HK-2 (cell line): Measurements from ENCODE around the gene HCK.
A peak's percentile ranks its signal among the peaks of the same experiment; 100 is the strongest.
"Not testable (repeated sequence)": the region's sequence is repeated elsewhere in the genome, so short reads cannot be mapped to it uniquely, and the experiment has no call there.

Experiments
- DNase-seq: peaks from one replicate; pipeline ENCODE4 v3.0.0-alpha.2; 2018; ENCODE audit not compliant: unreplicated experiment

The HCK gene

DNA sequence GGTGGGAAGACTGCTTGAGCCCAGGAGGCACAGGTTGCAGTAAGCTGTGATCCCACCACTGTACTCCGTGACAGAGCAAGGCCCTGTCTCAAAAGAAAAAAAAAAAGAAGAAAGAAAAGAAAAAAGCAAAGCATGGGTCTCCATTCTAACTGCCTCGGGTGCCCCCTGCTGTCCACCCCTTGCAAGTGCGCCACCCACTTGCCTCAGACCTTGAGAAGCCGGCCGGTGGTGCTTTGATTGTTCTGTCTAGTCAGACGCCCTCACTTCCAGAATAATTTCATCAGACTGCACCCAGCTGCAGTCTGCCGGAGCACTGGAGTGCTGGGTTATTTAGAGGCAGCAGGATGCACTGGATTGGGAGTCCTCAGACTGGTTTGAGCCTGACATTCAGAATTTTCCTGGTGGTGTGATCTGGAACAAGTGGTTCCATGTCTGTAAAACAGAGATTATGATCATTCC is 39.9 kb downstream of the HCK start:
- peak; percentile 80 for DNase-seq

DNA sequence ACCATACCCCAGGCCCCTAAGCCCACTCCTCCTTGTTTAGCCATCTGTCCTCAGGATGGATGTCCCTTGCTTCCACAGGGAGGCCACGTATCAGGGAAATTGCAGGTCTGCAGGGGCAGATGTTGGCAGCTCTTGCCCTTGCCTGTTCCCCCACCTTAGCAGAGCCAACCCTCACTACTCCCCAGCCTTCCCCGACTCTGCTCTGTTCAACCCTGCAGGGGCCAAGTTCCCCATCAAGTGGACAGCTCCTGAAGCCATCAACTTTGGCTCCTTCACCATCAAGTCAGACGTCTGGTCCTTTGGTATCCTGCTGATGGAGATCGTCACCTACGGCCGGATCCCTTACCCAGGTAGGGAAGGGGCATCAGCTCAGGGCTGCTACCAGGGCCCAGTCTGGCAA is 46.7 kb downstream of the HCK start:
- DNase-seq: no peak

DNA sequence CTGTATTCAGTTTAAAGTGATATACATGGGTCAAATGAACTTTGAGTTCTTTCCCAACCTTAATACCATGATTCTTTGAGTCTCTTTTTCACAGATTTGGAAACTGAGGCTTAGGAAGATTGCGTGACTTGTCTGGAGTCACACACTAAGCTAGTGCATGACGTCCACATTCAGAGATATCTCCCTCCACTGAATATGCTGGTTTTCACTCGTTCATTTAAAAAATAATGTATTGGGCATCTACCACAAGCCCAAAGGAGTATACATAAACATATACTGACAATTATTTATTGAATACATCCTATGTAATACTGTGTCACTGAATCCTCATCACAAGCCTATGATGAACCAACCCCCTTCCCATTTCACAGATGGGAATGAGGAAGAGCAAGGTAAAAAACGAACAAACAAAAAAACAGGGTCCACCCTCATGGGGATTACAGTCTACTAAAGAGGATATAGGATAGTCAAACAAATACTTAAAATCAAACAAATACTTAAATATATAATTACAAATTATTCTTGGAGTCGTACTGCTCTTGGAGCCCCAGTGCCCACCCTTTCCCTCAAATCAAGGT is 56.9 kb downstream of the HCK start:
- no peak for DNase-seq

DNA sequence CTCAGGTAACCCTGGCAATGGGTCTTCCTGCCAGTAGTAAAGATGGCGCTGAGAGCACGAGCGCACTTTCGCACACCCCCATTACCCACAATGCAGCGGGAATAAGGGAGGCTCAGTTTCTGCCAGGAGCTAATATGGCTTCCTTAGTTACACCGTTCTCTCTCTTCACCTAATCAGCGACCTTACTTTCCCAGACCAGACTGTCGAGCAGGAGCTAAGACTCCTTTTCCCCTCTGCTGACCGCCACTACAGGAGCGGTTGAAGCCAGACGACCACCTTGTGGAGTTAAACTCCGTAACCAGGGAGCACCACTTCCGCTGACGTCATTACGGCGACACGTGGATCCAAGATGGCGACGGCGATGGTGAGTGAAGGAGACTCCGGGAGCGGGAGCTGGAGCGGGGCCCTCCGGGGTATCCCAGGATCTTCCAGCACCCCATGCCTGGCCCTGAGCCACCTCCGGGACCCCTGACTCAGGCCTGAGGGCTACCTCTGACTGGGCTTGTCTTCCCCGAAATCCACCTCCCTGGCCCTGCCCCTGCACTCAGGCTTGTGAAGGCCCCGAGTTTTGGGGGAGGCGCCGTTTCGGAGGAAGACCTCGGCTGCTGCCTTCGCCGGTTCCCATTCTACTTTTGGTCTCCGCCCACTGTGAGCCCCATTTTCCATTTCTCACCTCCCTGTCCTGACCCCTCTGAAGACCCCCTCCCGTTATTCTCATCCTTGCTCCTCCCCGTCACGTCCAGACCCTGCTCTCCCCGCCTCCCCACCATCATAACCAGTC is 57.5 kb downstream of the HCK start, which contains the start of gene TM9SF4:
TM9SF4 (plus strand) TSS at position 323 of the 781 bp plus-strand sequence; CDS start at position 350, 27 bp downstream.
- DNase-seq: peak; percentile 93

DNA sequence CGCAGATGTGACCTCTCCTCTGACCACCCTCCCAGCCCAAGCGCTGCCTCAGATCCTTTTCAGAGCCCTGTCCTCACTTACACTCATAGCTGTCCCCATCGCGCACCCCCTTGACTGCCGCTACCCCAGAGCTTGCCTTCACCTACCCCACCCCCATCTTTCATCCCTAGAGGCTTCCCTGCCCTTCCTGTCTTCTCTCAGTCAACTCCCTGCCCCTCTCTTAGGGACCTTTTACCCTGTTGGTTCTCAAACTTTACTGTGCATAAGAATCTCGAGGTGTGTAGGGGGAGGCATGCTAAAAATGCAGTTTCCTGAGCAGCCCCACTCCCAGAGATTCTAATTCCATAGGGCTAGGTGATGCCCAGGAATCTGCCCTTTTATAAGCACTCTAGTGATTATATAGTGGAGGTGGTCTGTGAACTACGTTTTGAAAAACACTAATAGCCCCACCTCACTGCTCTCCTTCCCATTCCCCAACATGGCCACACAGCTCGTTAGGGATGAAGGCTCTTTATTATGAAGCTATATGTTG is 58.2 kb downstream of the HCK start:
- DNase-seq: no peak

DNA sequence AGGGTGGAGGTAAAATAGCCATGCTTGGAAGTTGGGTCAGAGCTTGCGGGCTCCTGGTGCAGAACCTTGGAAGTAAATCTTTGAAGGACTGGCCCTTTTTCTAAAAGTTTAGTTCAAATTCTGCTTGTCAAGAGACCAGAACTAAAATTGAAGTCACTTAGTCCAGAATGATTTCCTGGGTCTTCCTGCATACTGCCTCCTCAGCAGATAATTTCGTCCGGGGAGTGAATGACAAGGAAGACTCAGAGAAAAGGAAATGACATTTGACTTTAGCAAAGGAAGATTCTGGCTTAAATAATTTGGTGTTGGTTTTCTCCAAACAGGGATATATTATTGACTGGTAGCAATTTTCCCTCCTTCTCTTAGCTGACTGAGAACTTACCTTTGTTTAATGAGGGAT is 58.7 kb downstream of the HCK start:
- no peak for DNase-seq

DNA sequence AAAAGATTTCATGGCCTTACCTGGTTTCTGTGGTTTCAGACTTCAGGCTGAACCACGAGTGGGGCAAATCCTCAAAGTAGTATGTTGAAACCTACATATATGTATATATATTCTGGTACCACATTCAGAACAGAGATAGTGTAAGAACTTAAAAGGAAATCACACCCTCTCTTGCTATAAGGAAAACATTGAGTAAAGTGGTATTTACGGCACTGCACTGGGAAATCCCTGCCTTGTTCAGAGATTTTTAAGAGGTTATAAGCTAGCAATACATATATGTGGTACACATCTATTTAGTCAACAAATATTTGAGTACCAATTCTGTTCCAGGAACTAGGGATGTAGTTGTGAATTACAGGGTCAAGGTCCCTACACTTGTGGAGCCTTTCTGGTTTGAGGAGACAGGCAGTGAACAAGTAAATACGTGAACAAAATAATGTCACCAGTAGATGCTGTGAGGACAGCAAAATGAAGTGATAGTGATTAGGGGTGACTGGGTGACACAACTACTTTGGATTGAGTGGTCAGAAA is 59.2 kb downstream of the HCK start:
- no peak for DNase-seq

DNA sequence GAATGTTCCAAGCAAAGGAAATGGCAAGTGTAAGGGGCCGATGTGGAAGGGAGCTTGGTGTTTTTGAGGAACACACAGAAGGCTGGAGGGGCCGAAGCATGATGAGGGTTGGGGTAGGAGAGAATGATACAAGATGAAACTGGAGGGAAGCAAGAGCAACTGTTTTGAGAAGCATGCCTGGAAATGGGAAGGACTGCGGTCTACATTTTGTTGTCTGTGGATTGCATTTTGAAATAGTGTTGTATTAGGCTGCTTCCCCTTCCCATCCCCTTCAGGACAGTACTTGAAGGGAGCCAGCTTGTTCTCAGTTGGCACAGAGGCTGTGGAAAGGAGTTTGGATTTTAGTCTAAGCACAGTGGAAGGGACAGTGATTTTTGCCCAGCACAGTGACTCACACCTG is 59.7 kb downstream of the HCK start:
- no peak for DNase-seq

DNA sequence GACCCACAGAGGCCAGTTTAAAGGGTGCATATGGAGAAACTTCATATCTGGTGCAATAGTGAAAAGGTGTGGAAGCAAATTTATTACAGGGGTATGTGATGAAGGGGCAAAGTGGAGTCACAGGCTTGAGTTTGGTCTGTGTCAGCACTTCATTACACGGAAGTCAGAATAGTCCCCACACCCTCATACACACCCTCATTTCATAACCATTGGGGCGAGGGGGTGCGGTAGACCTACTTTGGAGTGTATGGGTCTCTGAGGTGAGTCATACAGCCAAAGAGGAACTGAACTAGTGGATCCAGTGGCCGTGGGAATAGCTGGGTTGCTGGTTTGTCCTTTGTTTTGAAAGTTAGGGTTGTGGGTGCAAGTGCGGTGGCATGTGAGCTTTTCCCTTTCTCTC is 60.8 kb downstream of the HCK start:
- DNase-seq: no peak

DNA sequence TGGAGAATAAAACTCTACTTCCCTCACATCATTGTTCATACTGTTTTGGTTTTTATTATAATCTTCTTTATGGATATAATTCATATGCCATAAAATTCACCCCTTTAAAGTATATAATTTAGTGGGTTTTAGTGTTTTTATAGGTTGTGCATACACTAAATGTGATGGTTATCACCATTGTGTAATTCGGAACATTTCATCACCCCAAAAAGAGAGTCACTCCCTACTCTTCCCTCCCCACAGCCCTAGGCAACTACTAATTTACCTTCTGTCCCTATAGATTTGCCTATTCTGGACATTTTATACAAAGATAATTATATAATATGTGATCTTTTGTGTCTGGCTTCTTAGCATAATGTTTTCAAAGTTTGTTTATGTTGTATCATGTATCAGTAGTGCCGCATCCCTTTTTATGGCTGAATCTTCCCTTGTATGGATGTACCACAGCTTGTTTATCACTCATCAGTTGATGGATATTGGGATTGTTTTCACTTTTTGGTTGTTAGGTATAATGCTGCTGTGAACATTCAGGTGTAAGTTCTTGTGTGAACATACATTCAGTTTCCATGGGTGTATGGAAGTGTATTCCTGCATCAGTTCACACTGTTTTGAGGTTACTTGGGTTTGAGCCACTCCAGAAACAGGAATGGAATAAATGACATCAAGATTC is 61.7 kb downstream of the HCK start:
- no peak for DNase-seq

DNA sequence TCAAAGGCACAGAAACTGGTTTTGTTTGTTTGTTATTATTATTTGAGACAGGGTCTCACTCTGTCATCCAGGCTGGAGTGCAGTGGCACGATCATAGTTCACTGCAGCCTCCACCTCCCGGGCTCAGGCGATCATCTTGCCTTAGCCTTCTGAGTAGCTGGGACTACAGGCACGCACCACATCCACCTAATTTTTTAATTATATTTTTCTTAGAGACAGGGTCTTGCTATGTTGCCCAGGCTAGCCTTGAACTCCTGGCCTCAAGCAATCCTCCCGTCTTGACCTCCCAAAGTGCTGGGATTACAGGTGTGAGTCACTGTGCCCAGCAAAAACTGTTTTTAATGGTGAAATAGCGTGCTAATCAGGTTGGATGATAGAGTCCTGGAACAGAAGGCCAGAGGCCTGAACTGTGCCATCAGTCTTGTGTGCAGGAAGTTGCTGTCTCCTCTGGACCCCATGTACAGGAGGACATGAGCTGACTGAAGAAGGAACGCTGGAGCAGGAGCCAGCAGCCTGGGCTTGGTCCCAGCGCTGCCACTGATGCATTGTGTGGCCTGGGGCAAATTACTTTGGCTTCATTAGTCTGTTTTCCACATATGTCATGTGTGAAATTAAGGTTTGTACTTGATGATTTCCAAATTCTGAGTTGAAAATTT is 62.4 kb downstream of the HCK start:
- DNase-seq: no peak

DNA sequence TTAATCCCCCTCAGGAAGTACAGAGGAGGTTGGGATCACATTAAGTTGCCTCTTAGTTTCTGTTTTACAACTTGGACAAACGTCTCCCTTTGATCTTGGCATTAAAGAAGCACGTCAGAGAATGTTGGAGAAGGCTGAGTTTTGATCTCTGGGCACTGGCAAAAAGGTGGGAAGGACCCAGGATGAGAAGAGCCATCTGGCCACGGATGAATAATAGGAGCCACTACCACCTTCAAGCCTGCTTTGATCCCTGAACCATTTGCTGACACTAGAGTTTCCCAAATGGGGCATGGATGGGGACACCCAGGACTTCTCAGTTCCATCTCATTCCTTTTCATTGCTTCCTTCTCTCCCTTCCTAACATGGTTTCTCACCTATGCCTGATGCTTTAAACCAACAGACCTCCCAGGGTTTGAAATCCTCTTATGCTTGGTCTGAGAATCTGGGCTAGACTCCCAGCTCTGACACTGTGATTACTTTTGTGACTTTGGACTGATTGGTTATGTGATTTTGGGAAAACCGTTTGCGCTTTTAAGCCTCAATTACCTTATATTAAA is 63.2 kb downstream of the HCK start:
- no peak for DNase-seq

DNA sequence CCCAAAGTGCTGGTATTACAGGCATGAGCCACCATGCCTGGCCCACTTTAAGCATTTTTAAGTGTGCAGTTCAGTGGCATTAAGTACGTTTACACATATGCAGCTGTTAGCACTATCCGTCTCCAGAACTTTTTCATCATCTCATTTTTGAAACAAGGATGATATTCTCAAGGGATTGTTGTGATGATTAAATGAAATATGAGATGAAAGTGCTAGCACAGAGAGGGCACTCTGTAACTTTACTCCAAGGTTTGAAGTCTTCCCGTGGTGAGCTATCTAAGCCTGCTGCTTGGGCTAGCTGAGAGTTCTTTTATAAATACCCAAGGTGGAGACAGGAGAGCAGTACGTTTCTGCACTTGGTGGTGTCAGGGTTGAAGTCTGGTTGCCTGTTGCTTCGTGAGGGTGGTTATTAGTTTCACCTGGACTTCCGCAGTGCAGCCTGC is 64.1 kb downstream of the HCK start:
- no peak for DNase-seq

DNA sequence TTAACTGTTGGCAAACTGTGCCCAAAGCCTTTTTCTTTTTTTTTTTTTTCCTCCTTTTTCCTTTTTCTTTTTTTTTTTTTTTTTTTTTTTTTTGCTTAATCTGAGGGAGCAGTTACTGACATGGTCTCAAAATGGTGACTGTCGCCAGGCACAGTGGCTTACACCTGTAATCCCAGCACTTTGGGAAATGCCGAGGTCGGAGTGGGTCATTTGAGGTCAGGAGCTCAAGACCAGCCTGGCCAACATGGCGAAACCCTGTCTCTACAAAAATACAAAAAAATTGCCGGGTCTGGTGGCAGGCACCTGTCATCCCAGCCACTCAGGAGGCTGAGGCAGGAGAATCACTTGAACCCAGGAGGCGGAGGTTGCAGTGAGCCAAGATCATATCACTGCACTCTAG is 64.8 kb downstream of the HCK start:
- not testable (repeated sequence) for DNase-seq

DNA sequence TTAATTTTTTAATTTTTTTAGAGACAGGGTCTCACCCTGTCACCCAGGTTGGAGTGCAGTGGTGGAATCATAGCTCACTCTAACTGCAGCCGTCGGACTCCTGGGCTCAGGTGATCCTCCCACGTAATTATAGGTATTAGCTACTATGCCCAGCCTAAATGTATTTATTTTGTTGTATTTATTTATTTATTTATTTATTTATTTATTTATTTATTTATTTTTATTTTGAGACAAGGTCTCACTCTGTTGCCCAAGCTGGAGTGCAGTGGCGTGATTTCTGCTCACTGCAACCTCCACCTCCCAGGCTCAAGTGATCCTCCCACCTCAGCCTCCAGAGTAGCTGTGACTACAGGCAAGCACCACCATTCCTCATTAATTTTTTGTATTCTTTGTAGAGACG is 66.4 kb downstream of the HCK start:
- not testable (repeated sequence) for DNase-seq

DNA sequence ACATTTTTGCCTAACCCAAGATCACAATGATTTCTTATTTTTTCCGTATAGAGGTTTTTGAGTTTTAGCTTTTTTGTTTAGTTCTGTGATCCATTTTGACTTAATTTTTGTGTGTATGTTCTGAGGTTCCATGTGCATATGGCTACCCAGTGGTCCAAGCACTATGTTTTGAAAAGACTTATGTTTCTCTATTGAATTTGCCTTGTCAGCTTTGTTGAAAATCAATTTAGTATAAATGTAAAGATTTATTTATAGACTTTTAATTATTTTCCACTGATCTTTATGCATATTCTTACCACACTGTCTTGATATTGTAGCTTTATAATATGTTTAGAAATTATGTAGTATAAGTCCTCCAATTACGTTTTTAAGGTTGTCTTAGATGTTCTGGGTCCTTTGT is 67.7 kb downstream of the HCK start:
- no peak for DNase-seq

DNA sequence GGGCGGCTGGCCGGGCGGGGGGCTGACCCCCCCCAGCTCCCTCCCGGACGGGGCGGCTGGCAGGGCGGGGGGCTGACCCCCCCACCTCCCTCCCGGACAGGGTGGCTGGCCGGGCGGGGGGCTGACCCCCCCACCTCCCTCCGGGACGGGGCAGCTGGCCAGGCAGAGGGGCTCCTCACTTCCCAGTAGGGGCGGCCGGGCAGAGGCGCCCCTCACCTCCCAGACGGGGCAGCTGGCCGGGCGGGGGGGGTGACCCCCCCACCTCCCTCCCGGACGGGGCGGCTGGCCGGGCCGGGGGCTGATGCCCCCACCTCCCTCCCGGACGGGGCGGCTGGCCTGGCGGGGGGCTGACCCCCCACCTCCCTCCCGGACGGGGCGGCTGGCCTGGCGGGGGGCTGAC is 69.9 kb downstream of the HCK start:
- DNase-seq: not testable (repeated sequence)

DNA sequence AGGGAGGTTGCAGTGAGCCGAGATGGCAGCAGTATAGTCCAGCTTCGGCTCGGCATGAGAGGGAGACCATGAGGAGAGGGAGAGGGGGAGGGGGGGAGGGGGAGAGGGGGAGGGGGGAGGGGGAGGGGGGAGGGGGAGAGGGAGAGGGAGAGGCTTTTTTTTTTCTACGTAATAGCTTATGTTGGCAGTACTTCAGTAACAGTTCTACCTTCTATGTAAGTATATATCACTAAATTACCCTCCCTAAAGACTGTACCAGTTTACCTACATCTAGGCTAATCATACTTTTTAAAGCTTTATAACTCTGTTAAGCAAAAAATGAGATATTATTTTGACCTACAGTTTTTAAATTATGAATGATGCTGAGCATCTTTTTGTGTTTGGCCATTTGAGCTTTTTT is 71.0 kb downstream of the HCK start:
- DNase-seq: no peak

DNA sequence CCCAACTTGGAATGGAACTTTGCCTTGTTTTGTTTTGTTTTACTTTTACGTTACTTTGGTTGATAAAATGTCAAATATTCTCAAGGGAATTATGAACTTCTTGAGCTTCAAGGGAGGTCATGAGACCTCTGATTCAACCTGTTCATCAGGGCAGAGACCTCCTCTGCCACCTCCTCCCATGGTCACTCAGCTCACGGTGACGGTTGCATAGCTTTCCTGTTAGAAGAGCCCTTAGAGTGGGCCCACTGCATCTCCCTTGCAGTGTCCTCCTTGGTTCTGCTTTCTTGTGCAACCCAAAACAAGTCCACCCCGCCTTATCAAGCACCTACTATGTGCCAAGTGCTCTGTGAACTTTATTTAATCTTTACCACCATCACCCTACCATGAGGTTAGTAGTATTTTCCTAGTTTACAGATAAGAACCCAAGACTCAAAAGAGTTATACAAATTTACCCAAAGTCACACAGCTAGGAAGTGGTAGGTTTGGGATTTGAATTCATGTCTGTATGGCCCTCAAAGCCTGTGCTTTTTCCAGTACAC is 72.9 kb downstream of the HCK start:
- DNase-seq: no peak

DNA sequence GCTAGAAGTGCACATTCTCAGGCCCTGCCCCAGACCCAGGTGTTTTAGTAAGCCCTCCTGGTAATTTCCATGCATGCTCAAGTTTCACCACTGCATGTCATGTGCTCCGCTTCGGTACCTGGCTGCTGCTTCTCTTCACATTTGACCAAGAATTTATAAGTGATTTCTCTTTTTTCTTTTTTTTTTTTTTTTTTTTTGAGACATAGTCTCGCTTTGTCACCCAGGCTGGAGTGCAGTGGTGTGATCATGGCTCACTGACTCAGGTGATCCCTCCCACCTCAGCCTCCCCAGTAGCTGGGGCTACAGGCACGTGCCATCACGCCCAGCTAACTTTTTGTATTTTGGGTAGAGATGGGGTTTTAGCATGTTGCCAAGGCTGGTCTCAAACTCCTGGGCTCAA is 73.5 kb downstream of the HCK start:
- no peak for DNase-seq

DNA sequence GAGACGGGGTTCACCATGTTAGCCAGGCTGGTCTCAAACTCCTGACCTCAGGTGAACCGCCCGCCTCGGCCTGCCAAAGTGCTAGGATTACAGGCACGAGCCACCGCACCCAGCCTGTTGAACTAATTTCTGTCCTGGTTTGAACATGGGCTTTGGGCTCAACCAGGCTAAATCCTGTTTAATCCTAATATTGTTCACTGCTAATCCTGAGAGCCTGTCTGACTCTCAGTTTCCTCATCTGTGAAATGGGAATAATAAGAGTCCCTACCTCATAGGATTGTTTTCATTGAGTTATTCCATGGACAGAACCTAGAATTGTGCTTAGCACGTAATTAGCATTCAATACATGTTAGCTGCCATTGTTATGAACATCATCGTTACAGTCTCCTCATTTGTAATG is 74.9 kb downstream of the HCK start:
- DNase-seq: no peak
